22Rv1 (cell line): ENCODE data around the gene ITPR2.

Experiments used
- CTCF ChIP-seq: fragments of 450-650 bp; IDR thresholded peaks from 2 replicates; pipeline ENCODE4 v1.5.1; 2017; ENCODE audit warnings: mild to moderate bottlenecking
- ZFX ChIP-seq: fragments of 450-650 bp; IDR thresholded peaks from 2 replicates; pipeline ENCODE4 v1.6.1; 2017; ENCODE audit warnings: antibody characterized with exemption, borderline replicate concordance

GRCh38 chr12:26832822-26833742 lies at the start of gene ITPR2:
- TF ChIP-seq CTCF (peak; percentile 96), ZFX (no peak)
